GM10847 (cell line): ENCODE measurements around the gene TOX2.

ENCODE experiments used
- POLR2A ChIP-seq: IDR thresholded peaks from 2 replicates; pipeline ENCODE4 v1.6.1; 2011; ENCODE audit not compliant: insufficient read length; ENCODE audit errors: extremely low read depth

TOX2 gene

GRCh38 chr20:43925801-43926200 lies 11.1 kb downstream of the TOX2 start:
- no peak for TF ChIP-seq POLR2A

GRCh38 chr20:43926287-43927050 lies 11.8 kb downstream of the TOX2 start:
- no peak for TF ChIP-seq POLR2A

GRCh38 chr20:43931976-43932375 lies 17.3 kb downstream of the TOX2 start:
- no peak for TF ChIP-seq POLR2A

- no peak for TF ChIP-seq POLR2A
Observed at GRCh38 chr20:43934833-43935232, 20.2 kb downstream of the TOX2 start.

- TF ChIP-seq POLR2A, result no peak
Observed at GRCh38 chr20:43936104-43936770, 21.6 kb downstream of the TOX2 start.

- no peak for TF ChIP-seq POLR2A
Observed at GRCh38 chr20:43936805-43937204, 22.2 kb downstream of the TOX2 start.

GRCh38 chr20:43937591-43937990 lies 22.9 kb downstream of the TOX2 start:
- TF ChIP-seq POLR2A, result no peak

GRCh38 chr20:43938017-43938655 lies 23.5 kb downstream of the TOX2 start:
- TF ChIP-seq POLR2A, result no peak

GRCh38 chr20:43938932-43939761 lies 24.5 kb downstream of the TOX2 start:
- no peak for TF ChIP-seq POLR2A

GRCh38 chr20:43939762-43940121 lies 25.1 kb downstream of the TOX2 start:
- TF ChIP-seq POLR2A, result no peak

GRCh38 chr20:43940518-43941225 lies 26.0 kb downstream of the TOX2 start:
- no peak for TF ChIP-seq POLR2A

- TF ChIP-seq POLR2A, result no peak
Observed at GRCh38 chr20:43941476-43942200, 27.0 kb downstream of the TOX2 start.

GRCh38 chr20:43942201-43942590 lies 27.5 kb downstream of the TOX2 start:
- no peak for TF ChIP-seq POLR2A

GRCh38 chr20:43942667-43943285 lies 28.1 kb downstream of the TOX2 start:
- no peak for TF ChIP-seq POLR2A
